Stimulated activated CD4-positive, alpha-beta T cell treated with anti-CD3 and anti-CD28 coated beads, Interleukin-2, amount 100 ng/mL, for 4 hours (primary cell): Measurements from ENCODE around the gene CD47.

Experiments
- DNase-seq: peaks from one replicate; pipeline ENCODE4 v3.0.0-alpha.2; 2020; ENCODE audit warnings: low read depth

Gene CD47

DNA sequence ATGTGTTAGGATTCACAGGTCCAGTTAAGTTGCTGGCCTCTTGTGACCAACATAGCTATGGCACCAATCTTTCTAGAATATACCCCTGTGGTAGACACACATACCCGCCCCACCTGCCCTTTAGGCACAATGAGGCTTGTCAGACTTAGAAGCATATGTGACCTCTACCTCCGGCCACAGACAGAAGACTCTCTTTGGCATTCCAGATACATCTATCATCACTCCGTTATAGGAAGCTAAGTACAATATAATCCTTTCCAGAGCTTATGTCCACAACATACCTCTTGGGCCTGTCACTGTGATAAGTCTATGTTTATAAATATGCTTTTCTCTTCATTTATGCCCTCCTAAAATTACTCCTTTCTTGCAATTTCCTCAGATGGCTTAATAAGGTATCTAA is 39.8 kb downstream of the CD47 start:
- no peak for DNase-seq

GRCh38 chr3:108047987-108048386 is 42.8 kb downstream of the CD47 start:
- no peak for DNase-seq

GRCh38 chr3:108046247-108046646 is 44.6 kb downstream of the CD47 start:
- no peak for DNase-seq

DNA sequence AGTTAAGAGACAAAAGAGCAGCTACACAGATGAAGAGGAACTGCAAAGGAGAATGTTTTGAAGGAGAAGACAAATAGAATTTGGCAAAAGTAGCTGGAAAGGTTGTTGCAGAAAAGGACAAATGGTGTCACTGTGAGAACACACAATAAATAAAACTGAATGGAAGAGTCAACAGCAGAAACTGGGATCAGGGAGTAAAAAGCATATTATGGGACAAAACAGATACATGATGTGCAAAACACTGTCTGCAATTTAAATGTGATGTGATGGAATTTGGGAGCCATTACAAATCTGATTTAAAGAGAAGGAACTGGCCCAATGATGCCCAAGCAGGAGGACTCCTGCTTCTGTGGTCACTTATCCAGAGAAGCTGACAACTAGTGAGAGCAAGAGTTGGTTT is 46.1 kb downstream of the CD47 start:
- DNase-seq: no peak

DNA sequence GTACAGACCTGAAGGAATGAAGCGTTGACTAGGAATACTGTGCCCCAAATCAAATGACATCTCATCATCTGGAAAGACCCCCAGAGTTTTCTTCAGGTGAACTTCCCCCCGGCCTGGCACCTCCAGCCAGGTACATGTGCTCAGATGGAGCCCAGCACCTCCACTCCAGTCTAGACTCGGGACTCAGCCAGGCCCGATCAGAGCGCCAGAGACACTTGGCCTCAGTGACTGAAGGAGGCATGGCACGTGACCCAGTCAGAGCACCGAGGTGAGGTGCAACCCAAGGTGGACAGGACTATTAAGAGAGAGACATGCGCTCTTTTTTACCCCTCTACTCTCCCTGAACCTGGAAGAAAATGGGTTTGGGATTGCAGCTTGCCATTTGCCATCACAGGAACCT is 48.5 kb downstream of the CD47 start:
- no peak for DNase-seq

DNA sequence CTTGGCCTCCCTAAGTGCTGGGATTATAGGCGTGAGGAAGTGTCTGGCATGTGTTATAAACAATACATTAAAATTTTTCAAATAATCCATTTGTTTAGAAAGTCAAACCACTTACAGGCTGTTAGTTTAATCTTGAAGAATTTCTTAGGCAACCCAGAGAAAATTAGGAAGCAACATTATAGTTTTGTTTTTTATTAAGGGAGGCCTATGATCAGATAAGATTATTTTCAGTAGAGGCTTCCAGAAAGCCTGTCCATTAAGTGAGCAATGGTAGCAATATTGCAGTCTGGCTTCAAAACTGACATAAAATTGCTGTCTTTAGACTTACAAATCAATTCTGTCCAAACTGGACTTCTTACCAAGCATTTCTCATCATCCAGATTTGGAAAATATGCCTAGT is 49.6 kb downstream of the CD47 start:
- DNase-seq: no peak

- no peak for DNase-seq
Observed at GRCh38 chr3:108037770-108038169, 53.1 kb downstream of the CD47 start.

GRCh38 chr3:108036984-108037741 is 53.7 kb downstream of the CD47 start:
- no peak for DNase-seq

DNA sequence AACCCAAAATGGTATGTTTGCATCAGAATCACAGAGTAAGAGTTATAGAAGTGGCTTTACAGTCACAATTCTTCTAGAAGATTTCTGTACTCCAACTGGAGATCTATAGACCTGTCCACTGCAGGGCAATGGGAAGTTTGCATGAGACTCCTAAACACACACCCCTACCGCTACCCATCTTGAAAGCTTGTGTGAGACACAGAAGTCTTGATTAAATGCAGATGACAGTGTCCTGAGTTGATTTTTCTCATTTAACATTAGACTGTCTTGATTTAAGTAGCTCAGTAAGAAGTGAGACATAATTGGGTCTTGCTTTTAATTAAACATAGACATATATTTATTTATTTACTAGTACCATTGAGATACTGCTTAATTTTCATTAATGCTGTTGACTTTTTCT is 54.4 kb downstream of the CD47 start:
- no peak for DNase-seq

DNA sequence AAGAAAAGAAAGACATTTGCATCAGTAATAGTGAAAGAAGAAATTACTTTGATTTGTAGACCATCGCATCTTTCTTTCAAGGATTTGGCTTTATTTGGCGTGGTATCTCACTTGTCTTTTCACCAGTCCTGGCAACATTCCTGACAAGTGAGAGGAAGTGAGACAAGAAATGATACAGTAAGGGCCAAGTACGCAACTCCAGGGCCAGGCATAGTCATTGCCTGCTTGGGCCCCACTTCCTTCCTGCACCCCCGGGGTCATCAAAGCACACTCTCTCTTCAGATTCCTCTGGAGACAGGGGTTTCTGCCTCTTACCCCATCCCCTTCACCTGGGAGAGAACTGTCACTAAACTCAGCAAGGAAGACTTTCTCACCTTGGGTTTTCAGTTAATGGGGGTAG is 55.1 kb downstream of the CD47 start:
- DNase-seq: no peak

DNA sequence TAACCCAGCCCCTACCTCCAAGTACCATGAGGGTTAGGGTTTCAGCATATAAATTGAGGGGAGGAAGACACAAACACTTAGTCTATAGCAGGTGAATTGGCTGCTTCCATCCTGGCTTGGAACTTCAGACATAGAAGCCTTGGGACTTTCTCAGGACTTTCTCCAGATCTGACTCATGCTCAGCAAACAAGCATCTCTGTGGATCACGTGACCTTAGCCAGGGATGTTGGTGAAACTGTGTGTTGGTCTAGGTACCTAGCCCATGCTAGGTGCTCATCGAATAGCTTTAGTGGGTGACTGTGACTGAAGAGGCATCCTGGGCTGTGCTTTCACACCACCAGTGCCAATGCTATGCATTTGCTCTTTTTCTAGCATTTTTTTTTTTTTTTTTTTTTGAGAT is 58.9 kb downstream of the CD47 start:
- DNase-seq: no peak

- DNase-seq: no peak
Observed at GRCh38 chr3:108030960-108031359, 59.9 kb downstream of the CD47 start.

GRCh38 chr3:108029466-108029865 is 61.4 kb downstream of the CD47 start:
- DNase-seq: no peak

- no peak for DNase-seq
Observed at GRCh38 chr3:108028896-108029295, 61.9 kb downstream of the CD47 start.

DNA sequence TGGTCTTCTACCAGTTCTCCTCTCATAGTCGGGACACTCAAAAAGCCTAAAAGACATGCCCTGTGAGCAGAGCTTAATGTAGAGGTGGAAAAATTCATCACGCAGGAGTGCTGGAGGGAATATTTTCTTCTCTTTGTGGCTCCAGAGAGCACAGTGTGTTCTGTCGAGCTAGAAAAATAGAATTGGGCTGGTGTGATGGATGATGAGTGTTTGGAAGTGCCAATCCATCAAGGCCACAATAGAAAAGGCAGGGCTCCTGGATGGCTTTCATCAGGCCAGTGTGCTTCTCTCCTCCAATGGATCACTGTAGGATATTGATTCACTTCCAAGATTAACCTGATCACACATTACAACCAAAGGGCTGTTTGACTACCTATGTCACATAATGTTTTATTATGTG is 65.7 kb downstream of the CD47 start:
- no peak for DNase-seq

GRCh38 chr3:108024146-108024850 is 66.5 kb downstream of the CD47 start:
- DNase-seq: no peak

GRCh38 chr3:108022256-108023150 is 68.3 kb downstream of the CD47 start:
- no peak for DNase-seq

- DNase-seq: no peak
Observed at GRCh38 chr3:108021533-108021932, 69.3 kb downstream of the CD47 start.

GRCh38 chr3:108021131-108021530 is 69.7 kb downstream of the CD47 start:
- no peak for DNase-seq

GRCh38 chr3:108018552-108018951 is 72.3 kb downstream of the CD47 start:
- no peak for DNase-seq

GRCh38 chr3:108017587-108017986 is 73.2 kb downstream of the CD47 start:
- DNase-seq: no peak

DNA sequence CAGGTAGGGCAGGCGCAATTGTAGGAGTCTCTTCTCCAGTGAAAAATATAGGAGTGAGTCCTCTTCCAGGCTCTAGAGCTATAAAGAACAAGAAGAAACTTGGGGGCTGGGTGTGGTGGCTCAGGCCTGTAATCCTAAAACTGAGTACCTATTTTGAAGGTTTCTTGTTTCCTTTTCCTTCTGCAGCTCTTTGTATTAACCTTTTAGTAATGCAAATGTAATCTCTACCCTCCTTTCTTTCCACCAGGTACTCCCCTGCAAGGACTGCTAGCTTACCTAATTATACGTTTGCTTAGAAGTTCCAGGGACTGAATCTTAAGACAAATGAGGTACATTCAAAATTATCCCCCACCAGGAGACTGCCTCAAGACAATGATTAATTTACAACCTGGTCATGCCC is 75.9 kb downstream of the CD47 start:
- no peak for DNase-seq
